Measurements from ENCODE around the gene REN.

REN gene

GRCh38 chr1:204106825-204107224 lies 59.3 kb downstream of the REN start:
- no peak for DNase-seq

- no peak for DNase-seq
These were observed 61.0 kb downstream of the REN start for GRCh38 chr1:204105131-204105515.
